ENCODE results near the gene CCND2.

The CCND2 gene

GRCh38 chr12:4273652-4274395 lies at the start of gene CCND2:
Gene CCND2, plus strand, starts transcription at chr12:4273762. Its CDS starts 279 bp downstream, at chr12:4274041.
- peak; percentile 73 to 81 for DNase-seq

DNA sequence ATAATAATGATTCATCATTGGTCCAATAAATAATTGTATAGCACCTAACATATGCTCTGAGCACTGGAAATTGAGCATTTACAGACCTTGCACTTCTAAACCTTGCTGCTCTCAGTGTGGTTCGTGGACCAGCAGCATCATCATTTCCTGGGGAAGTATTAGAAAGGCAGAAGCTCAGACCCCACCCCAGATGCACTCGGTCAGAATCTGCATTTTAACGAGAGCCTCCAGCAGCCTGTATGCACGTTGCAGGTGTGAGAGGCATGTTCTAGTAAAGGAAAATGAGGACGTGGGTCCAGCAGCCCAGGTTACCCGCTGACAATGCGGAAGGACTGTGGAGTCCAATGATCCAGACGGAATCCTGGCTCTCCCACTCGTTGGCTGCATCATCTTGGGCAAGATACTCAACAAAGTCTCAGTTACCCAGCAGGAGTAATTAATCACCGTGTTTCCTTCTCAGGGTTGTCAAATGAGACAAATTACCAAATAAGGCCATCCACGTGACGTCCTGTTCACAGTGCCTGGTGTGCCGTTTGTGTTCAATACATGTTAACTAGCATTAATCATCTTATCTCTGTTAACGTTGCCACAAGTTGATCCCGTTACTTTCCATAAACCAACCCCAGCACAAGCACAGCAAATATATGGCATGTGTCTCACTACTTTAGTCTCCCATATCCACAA lies 49.2 kb upstream of the CCND2 start:
- no peak for DNase-seq

- no peak for DNase-seq
Observed at GRCh38 chr12:4225571-4225970, 48.0 kb upstream of the CCND2 start.

DNA sequence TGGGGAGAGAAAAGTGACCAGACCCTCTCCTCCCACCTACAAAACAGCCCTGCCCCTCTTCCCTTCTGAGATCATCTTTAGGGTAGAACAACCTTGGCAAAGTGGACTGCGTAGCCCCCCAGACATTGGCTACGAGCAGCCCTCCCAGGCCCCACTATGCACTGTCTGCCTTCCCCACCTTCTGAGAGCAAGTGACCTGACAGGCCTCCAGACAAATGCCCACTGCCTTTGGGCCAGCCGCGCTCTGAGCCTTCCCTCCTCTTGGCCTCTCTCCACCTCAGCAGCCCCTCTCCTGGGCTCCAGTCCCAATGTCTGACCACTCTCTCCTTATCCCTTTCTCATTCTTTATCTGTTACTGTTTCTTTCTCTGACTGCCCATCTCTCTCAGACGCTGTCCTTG lies 46.5 kb upstream of the CCND2 start:
- no peak for DNase-seq

DNA sequence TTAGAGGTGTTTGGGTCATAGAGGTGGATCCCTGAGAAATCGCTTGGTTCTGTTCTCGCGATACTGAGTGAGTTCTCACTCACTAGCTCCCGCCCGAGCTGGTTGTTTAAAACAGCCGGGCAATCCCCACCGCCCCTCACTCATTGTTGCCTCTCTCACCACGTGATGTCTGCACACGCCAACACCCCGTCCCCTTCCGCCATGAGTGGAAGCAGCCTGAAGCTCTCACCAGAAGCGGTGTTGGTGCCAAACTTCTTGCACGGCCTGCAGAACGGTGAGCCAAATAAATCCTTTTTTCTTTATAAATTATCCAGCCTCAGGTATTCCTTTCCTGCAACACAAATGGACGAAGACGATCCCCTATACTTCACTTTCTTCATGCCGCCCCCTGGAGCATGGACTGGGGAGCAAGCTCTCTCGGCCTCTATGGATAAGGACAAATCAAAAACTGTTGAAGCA lies 45.4 kb upstream of the CCND2 start:
- no peak for DNase-seq

- no peak for DNase-seq
Observed at GRCh38 chr12:4230526-4230925, 43.0 kb upstream of the CCND2 start.

DNA sequence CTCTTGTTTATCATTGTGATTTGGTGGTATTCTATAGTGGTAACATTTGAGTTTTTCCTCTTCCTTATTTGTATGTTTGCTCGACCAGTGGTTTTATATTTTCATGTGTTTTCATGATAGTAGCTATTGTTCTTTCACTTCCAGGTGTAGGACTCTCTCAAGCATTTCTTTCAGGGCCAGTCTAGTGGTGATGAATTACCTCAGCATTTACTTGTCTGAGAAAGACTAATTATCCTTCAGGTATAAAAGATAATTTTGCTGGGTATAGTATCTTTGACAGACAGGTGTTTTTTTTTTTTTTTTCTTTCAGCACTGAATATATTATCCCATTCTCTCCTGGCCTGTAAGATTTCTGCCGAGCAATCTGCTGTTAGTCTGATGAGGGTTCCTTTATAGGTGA lies 35.0 kb upstream of the CCND2 start:
- no peak for DNase-seq

DNA sequence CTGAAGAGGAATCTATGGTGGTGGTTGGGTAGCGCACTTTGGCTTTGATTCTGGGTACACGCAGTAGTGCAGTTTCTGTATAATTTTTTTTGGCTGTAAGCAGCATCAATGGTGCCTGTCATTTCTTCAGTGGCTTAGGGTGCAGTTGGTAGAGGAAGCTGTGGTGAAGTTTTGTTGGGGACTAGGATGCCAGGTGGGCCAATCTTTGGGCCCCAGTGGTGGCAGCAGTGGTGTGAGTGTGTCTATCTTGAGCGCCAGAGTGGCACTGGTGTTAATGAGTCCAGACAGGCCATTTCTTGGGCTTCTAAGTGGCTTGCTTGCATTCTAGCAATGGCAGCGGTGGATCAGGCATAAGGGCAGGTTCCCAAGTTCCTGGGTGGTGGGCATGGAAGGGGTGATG lies 33.8 kb upstream of the CCND2 start:
- no peak for DNase-seq

DNA sequence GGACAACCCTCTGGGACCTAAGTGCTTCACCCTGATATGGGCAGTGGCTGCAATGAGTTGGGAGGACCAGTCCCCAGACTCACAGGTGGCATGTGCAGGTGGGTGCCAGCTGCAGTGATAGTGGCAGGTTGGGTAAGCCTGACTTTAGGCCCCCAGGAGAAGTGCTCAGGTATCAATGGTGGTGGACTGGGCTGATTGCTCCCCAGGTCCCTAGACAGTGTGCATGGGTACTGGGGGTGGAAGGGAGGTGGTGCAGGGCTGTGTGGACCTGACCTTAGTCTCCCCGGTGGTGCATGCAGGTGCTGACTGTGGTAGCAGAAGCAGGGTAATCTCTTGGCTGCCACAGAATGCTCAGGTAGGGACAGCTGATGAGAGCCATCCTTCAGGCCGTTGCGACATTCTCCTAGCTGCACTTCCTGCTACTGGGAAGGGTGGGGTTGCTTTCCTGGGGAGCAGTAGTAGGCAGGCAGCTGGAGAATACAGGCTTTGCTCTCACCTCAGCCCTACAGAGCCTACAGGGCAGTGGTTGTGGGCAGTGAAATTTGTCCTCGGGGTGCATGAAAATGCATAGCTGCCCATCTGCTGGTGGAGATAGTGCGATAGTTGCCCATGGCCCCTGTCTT lies 33.3 kb upstream of the CCND2 start:
- DNase-seq, result no peak

GRCh38 chr12:4240981-4241380 lies 32.6 kb upstream of the CCND2 start:
- DNase-seq, result no peak

GRCh38 chr12:4241592-4241991 lies 32.0 kb upstream of the CCND2 start:
- no peak for DNase-seq

DNA sequence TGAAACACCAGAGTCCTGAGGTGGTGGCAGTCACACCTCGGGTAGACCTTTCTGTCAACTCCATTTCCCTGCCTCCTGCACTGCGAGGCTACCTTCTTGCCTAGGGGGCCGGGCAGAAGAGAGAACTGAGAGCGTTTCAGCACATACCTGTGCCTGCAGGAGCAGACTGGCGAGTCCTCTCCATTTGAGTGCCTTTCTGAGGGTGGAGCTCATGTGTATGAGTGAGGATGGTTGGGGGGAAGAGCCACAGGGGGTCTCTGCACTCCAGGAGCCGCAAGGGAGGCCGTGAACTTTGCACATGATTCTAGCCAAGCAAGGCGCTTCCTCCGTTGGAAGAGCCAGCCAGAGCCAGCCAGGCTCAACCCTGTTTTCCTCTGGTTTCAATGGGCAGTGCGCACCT lies 31.0 kb upstream of the CCND2 start:
- DNase-seq, result no peak

GRCh38 chr12:4243091-4243490 lies 30.5 kb upstream of the CCND2 start:
- DNase-seq, result peak; percentile 29 to 36

- peak in 1 of 2 experiments; percentile 29 for DNase-seq
Observed at GRCh38 chr12:4243491-4244100, 30.0 kb upstream of the CCND2 start.

DNA sequence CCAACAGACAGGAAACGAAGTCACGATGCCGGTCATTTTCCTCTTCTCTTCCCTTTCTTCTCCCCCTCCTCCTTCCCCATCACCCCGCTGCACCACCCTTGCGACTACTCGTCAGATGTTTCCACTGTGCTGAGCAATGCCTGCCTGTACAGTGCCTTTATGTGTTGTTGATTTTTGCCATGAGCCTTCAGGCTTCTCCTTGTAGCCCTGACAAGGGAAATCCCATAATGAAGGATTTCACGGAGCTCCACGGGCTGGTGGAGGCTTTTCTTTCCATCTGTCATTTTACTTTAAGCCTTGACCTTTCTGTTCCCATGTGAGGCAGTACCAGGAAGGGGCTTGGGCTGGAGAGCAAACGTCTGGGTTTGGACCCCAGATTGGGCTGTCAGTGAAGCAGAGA lies 28.7 kb upstream of the CCND2 start:
- DNase-seq, result no peak

DNA sequence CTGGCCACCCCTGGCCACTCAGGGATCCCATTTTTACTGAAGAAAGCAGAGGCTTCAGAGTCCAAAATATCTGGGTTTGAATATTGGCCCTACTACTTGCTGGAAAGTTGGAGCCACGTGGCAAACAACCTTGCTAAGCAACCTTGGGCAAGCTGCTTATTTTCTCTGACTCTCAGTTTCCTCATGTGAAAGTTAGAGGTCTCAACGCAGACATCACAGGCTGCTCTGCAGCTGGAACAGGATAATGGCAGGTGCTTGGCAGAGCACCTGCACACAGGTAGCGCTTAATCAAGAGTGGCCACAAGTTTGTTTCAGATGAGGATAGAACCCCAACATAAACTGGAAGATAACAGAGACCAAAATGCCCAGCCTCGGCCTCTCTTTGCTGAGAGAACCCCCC lies 28.1 kb upstream of the CCND2 start:
- DNase-seq, result no peak

DNA sequence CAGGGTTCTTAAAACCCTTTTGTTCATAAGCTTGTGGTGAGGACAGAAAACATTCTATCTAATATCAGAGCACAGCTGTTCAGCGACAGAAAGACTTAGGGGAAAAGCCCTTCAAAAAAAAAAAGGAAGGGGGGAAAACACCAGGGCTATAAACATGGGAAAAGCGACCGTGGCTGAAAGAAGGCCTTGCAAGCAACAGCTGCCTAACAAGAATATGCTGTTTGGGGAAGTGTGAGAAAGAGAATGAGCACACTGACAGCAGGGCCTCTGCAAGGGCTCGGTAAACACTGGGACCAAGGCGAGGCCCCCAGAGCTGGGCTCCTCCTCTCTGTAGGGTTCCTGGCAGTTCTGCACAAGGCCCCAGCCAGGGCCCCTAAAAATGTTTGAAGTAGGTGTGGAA lies 27.4 kb upstream of the CCND2 start:
- peak; percentile 30 to 48 for DNase-seq

GRCh38 chr12:4250691-4251090 lies 22.9 kb upstream of the CCND2 start:
- DNase-seq, result no peak

DNA sequence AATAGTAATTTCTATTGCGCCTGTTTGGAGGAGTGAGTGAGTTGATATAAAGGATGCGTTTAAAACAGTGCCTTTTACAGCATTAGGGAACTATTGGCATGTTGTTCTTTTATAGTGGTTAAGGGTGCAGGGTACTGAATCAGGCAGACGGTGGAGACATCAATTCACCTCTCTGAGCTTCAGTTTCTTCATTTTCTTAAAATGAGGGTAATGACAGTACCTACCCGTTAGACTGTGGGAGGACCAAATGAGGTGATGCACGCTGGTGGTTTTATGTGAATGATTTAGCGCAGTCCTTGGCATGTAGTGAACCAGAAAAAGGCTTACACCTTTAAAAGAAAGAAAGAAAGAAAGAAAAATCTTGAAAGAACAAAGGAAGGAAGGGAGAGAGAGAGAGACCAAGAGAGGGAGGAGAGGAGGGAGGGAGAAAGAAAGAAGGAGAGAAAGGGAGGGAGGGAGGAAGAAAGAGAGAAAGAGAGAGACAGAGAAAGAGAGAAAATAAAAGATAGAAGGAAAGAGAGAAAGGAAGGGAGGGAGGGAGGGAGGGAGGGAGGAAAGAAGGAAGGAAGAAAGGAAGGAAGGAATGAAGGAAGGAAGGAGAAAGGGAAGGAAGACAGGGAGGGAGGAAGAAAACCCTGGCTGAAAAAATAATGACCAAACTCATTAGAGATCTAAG lies 22.2 kb upstream of the CCND2 start:
- DNase-seq, result no peak

- no peak for DNase-seq
Observed at GRCh38 chr12:4251967-4252366, 21.6 kb upstream of the CCND2 start.

DNA sequence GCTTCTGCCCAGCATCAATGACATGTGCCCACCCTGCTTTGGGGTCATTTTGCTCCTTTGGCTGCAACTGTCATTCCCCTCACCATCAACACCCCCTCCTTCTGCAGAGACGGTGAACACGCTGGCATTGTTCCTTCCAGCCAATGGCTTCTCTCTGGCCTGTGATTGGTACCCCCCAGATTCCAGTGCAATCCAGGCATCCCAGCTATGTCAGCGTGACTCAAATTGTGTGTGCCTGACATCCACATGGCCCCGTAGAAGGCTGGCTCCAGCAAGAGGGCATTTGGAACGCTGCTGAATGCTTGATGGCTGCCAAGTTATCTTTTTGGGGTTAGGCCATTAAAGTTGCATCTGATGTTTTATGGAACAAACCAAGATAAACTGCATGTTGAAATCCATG lies 21.0 kb upstream of the CCND2 start:
- no peak for DNase-seq

GRCh38 chr12:4256043-4256826 lies 17.3 kb upstream of the CCND2 start:
- DNase-seq, result no peak
